ENCODE results near the gene SLC22A3.

DNA sequence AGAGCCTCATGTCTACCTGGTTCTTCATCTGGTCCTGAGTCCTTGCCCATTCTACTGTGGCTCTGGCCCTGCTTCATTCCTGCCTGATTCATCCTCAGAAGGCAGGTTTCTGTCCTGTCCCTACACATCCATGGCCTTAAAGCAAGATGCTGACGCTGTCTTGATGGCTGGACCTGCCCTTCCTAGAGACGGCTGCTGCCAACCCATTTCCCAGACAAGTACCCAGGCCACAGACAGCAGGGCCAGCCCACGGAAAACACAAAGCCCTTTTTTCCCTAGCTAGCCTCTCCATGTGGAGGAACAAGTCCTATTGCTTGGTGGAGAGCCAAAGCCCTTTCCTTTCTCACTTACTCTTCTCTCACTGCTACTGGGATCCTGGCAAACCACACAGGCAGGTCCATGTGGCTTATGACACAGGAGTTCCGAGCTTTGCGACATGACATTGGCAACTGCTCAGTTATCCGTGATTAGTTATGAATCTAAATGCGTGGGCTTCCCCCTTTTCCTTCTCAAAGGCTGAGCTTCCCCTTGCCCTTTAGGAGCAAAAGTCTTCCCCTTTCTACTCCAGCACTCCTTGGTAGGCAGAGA, 72.9 kb downstream of the SLC22A3 start:
- no peak for TF ChIP-seq POLR2A (IDR thresholded peaks at IDR 0.05)
- TF ChIP-seq, protein P1, sequence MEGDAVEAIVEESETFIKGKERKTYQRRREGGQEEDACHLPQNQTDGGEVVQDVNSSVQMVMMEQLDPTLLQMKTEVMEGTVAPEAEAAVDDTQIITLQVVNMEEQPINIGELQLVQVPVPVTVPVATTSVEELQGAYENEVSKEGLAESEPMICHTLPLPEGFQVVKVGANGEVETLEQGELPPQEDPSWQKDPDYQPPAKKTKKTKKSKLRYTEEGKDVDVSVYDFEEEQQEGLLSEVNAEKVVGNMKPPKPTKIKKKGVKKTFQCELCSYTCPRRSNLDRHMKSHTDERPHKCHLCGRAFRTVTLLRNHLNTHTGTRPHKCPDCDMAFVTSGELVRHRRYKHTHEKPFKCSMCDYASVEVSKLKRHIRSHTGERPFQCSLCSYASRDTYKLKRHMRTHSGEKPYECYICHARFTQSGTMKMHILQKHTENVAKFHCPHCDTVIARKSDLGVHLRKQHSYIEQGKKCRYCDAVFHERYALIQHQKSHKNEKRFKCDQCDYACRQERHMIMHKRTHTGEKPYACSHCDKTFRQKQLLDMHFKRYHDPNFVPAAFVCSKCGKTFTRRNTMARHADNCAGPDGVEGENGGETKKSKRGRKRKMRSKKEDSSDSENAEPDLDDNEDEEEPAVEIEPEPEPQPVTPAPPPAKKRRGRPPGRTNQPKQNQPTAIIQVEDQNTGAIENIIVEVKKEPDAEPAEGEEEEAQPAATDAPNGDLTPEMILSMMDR (IDR thresholded peaks at IDR 0.05) = no peak
